ENCODE results near the gene EIF4G3. TPM values are rescaled to one million over a fixed set of nuclear protein-coding genes. Genes with fewer than 3 reads are reported as not detected.

Gene EIF4G3
- total and polyA plus RNA-seq, 10 of the 15 experiments (the other 5 are each of a cell fraction or from before 2014, with no cell fraction given): 7.4 to 45.1 (median 29.1) TPM

DNA sequence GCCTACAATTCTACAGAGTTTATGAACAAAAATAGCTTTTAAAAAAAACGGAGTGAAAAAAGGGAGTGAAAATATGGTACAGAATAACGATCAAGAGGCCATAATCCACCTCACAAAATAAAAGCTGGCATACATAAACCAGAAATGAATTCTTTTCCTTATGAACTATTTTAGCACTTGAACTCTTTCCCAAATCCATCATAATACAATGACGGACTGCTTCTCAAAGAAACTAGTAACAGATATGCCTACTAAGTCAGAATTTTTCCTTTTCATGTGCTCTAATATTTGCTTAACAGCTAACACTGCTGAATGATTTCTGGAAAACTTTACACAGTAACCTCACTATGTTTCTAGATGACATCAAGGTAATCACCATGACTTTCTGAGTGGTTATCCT lies 144.0 kb downstream of the EIF4G3 start (continued):
- TF ChIP-seq PBX3 (IDR thresholded peaks at IDR 0.05; ENCODE audit: insufficient replicate concordance, low read depth, low read length): no peak

- H3K4me3 ChIP-seq: no peak overlapping the region
- no peak overlapping the region for H3K4me2 ChIP-seq (ENCODE audit: control insufficient read depth, insufficient read depth)
- H3K27me3 ChIP-seq (replicated peaks in 1 of 2; ENCODE audit: control insufficient read depth in 2 of 2, insufficient read depth in 2 of 2, low read length in 1 of 2): no peaks in the 10 kb centered on the region
- ATAC-seq: no peak
- no peak overlapping the region for H3K27ac ChIP-seq (ENCODE audit: control insufficient read depth, insufficient read depth)
- no peak overlapping the region for H3K9ac ChIP-seq (ENCODE audit: control insufficient read depth, insufficient read depth, low read length)
- WGBS (ENCODE audit: insufficient coverage, insufficient replicate concordance, low lambda C conversion rate, missing lambda C conversion rate): 94% methylated on average over 1 of the region's 1 CpG
- FAIRE-seq: no peak
- no peaks in the 10 kb centered on the region; the same call in 1 of the 2 replicates for H3K79me2 ChIP-seq (ENCODE audit: control insufficient read depth, insufficient read depth, low read length)
- in situ Hi-C loops (cut with MboI): no loop called here
- H3K36me3 ChIP-seq (ENCODE audit: control insufficient read depth in 2 of 2, insufficient read depth in 2 of 2, low read length in 1 of 2): no peaks in the 10 kb centered on the region; a peak in 1 of 4 replicates
- POLR2A ChIA-PET: interaction anchor here (0.6 kb wide), 1 partner anchor 90 kb away, joined by 4 read pairs; no protein-coding TSS in a partner anchor
- H2AFZ ChIP-seq (ENCODE audit: control insufficient read depth, low read depth, low read length): no peak overlapping the region
- no peak for DNase-seq (ENCODE audit: low read depth, low spot score)
- CTCF ChIA-PET: interaction anchor here (0.6 kb wide), 1 partner anchor 75 kb away, joined by 3 read pairs; no protein-coding TSS in a partner anchor
- intact Hi-C loops (cut with micrococcal nuclease; ENCODE audit: unreplicated experiment): no loop called here
- no peaks in the 10 kb centered on the region for H4K20me1 ChIP-seq (ENCODE audit: control insufficient read depth, insufficient read depth)
- RAD21 ChIA-PET (ENCODE audit: unreplicated experiment): no interaction called here
- SMC1A ChIA-PET (ENCODE audit: uncharacterized antibody, unreplicated experiment): no interaction called here
- no peaks in the 10 kb centered on the region; the same call in 2 of the 3 replicates for H3K9me3 ChIP-seq (replicated peaks; ENCODE audit: control insufficient read depth, insufficient read depth, low read length)
- no TSS peak for BruUV-seq (replicated peaks)
- H3K4me1 ChIP-seq (ENCODE audit: control insufficient read depth, insufficient read depth, low read length): no peaks in the 10 kb centered on the region
- TF ChIP-seq, protein P1, sequence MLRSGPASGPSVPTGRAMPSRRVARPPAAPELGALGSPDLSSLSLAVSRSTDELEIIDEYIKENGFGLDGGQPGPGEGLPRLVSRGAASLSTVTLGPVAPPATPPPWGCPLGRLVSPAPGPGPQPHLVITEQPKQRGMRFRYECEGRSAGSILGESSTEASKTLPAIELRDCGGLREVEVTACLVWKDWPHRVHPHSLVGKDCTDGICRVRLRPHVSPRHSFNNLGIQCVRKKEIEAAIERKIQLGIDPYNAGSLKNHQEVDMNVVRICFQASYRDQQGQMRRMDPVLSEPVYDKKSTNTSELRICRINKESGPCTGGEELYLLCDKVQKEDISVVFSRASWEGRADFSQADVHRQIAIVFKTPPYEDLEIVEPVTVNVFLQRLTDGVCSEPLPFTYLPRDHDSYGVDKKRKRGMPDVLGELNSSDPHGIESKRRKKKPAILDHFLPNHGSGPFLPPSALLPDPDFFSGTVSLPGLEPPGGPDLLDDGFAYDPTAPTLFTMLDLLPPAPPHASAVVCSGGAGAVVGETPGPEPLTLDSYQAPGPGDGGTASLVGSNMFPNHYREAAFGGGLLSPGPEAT (IDR thresholded peaks at IDR 0.05; ENCODE audit: low read depth): no peak
- TF ChIP-seq CHD2 (IDR thresholded peaks at IDR 0.05; ENCODE audit: borderline replicate concordance, low read depth, low read length) (no peak), ZBED1 (IDR thresholded peaks at IDR 0.05; ENCODE audit: borderline replicate concordance) (no peak), NR2F1 (conservative IDR thresholded peaks at IDR 0.05) (no peak), SREBF1 (IDR thresholded peaks at IDR 0.05; ENCODE audit: low read length) (no peak), GATAD2B (conservative IDR thresholded peaks at IDR 0.05; ENCODE audit: low read depth) (no peak), NR2C2 (IDR thresholded peaks at IDR 0.05; ENCODE audit: borderline replicate concordance, control insufficient read depth, insufficient read length, low read depth) (no peak), CBFB (IDR thresholded peaks at IDR 0.05; ENCODE audit: low read depth) (no peak), SMAD5 (IDR thresholded peaks at IDR 0.05; ENCODE audit: low read depth) (no peak), WRNIP1 (IDR thresholded peaks at IDR 0.05; ENCODE audit: borderline replicate concordance, low read depth, low read length) (no peak), GABPA (IDR thresholded peaks at IDR 0.05; ENCODE audit: low read depth) (no peak), PBX3 (IDR thresholded peaks at IDR 0.05; ENCODE audit: insufficient replicate concordance, low read depth, low read length) (no peak), YY1 (IDR thresholded peaks at IDR 0.05; ENCODE audit: low read depth, low read length) (no peak), TCF7 (IDR thresholded peaks at IDR 0.05; ENCODE audit: borderline replicate concordance) (no peak), EGR1 (IDR thresholded peaks at IDR 0.05; ENCODE audit: borderline replicate concordance in 1 of 2, low read depth in 2 of 2, low read length in 2 of 2) (no peak)
- TF ChIP-seq, protein P2, sequence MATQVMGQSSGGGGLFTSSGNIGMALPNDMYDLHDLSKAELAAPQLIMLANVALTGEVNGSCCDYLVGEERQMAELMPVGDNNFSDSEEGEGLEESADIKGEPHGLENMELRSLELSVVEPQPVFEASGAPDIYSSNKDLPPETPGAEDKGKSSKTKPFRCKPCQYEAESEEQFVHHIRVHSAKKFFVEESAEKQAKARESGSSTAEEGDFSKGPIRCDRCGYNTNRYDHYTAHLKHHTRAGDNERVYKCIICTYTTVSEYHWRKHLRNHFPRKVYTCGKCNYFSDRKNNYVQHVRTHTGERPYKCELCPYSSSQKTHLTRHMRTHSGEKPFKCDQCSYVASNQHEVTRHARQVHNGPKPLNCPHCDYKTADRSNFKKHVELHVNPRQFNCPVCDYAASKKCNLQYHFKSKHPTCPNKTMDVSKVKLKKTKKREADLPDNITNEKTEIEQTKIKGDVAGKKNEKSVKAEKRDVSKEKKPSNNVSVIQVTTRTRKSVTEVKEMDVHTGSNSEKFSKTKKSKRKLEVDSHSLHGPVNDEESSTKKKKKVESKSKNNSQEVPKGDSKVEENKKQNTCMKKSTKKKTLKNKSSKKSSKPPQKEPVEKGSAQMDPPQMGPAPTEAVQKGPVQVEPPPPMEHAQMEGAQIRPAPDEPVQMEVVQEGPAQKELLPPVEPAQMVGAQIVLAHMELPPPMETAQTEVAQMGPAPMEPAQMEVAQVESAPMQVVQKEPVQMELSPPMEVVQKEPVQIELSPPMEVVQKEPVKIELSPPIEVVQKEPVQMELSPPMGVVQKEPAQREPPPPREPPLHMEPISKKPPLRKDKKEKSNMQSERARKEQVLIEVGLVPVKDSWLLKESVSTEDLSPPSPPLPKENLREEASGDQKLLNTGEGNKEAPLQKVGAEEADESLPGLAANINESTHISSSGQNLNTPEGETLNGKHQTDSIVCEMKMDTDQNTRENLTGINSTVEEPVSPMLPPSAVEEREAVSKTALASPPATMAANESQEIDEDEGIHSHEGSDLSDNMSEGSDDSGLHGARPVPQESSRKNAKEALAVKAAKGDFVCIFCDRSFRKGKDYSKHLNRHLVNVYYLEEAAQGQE (IDR thresholded peaks at IDR 0.05; ENCODE audit: low read depth, low read length): no peak
These were observed 146.5 kb downstream of the EIF4G3 start for GRCh38 chr1:21030181-21030580.

Measured in GM12878 (cell line).